ENCODE results near the gene ARAF. TPM values are rescaled to one million over a fixed set of nuclear protein-coding genes. Genes with fewer than 3 reads are reported as not detected.

Gene ARAF
- total and polyA plus RNA-seq, 2 of the 13 experiments (the other 11 are each of a cell fraction or from before 2014, with no cell fraction given): 18.0 to 33.1 TPM

- TF ChIP-seq ZSCAN30 (CRISPR knock-in tag; IDR thresholded peaks at IDR 0.05): no peak
- no peak for TF ChIP-seq ZBTB3 (CRISPR knock-in tag; IDR thresholded peaks at IDR 0.05; ENCODE audit: borderline replicate concordance, low read depth)
- no peak for TF ChIP-seq RBFOX2 (IDR thresholded peaks at IDR 0.05; ENCODE audit: low read depth, low read length)
- TF ChIP-seq KLF13 (CRISPR knock-in tag; IDR thresholded peaks at IDR 0.05): no peak
- no peak for TF ChIP-seq RARA (CRISPR knock-in tag; IDR thresholded peaks at IDR 0.05)
- TF ChIP-seq ZNF530 (CRISPR knock-in tag; IDR thresholded peaks at IDR 0.05; ENCODE audit: low read depth): no peak
Measured at GRCh38 chrX:47612418-47612817, 51.4 kb downstream of the ARAF start (continued).

- no peak overlapping the region for H3K4me2 ChIP-seq (ENCODE audit: low read depth, low read length)
- CTCF ChIA-PET (ENCODE audit: low intra/inter-chr PET ratio, low total read pairs): no interaction called here
- no peak overlapping the region for H3K27ac ChIP-seq (ENCODE audit: extremely low read length, insufficient read depth, low read length)
- H3K9me3 ChIP-seq (ENCODE audit: low read length): no peaks in the 10 kb centered on the region
- H3K27me3 ChIP-seq (ENCODE audit: control insufficient read depth in 1 of 2, insufficient read depth in 2 of 2, low read length in 2 of 2): no peaks in the 10 kb centered on the region
- in situ Hi-C loops (cut with HindIII; ENCODE audit: extremely low pct_ligation_motif_present, low pct_unique_long_range_greater_than_20kb): no loop called here
- no peaks in the 10 kb centered on the region for H3K36me3 ChIP-seq (replicated peaks in 1 of 2; ENCODE audit: control insufficient read depth in 1 of 2, insufficient read depth in 2 of 2, low read length in 2 of 2)
- FAIRE-seq (no peak), ATAC-seq (no peak), DNase-seq (ENCODE audit: low spot score) (no peak)
- no peaks in the 10 kb centered on the region for H3K4me1 ChIP-seq (ENCODE audit: insufficient read depth, low read length)
- no TSS peak for BruUV-seq (replicated peaks)
- no peak overlapping the region for H2AFZ ChIP-seq (ENCODE audit: low read length)
- H3K4me3 ChIP-seq (replicated peaks in 1 of 3; ENCODE audit: insufficient read depth in 1 of 3, low read depth in 2 of 3, low read length in 3 of 3): no peak overlapping the region
- no peaks in the 10 kb centered on the region for H4K20me1 ChIP-seq (ENCODE audit: insufficient read depth, low read length)
- H3K9ac ChIP-seq (ENCODE audit: insufficient read depth, low read depth, low read length): no peak overlapping the region
- H3K79me2 ChIP-seq (ENCODE audit: insufficient read depth, low read length): no peaks in the 10 kb centered on the region
- intact Hi-C loops (cut with micrococcal nuclease; ENCODE audit: unreplicated experiment): no loop called here
- 0% methylated on average over 4 of the region's 8 CpGs for WGBS (ENCODE audit: low lambda C conversion rate)
- POLR2A ChIA-PET: no interaction called here
- TF ChIP-seq ZNF280B (CRISPR knock-in tag; IDR thresholded peaks at IDR 0.05; ENCODE audit: borderline replicate concordance) (no peak), SALL2 (CRISPR knock-in tag; IDR thresholded peaks at IDR 0.05) (no peak), ZNF598 (CRISPR knock-in tag; IDR thresholded peaks at IDR 0.05; ENCODE audit: borderline replicate concordance) (no peak), REXO4 (CRISPR knock-in tag; IDR thresholded peaks at IDR 0.05; ENCODE audit: borderline replicate concordance) (no peak), ZNF577 (CRISPR knock-in tag; IDR thresholded peaks at IDR 0.05; ENCODE audit: borderline replicate concordance, low read depth) (no peak), USF2 (IDR thresholded peaks at IDR 0.05; ENCODE audit: low read depth, low read length) (no peak), USF2 (CRISPR knock-in tag; IDR thresholded peaks at IDR 0.05; ENCODE audit: borderline replicate concordance) (no peak), U2AF1 (optimal IDR thresholded peaks at IDR 0.05; ENCODE audit: low read depth, low read length) (no peak), SNAI1 (CRISPR knock-in tag; IDR thresholded peaks at IDR 0.05; ENCODE audit: borderline replicate concordance) (no peak), ERF (CRISPR knock-in tag; IDR thresholded peaks at IDR 0.05) (no peak), HES4 (CRISPR knock-in tag; IDR thresholded peaks at IDR 0.05; ENCODE audit: borderline replicate concordance) (no peak), KDM5A (IDR thresholded peaks at IDR 0.05; ENCODE audit: borderline replicate concordance, low read length) (no peak), SMAD3 (CRISPR knock-in tag; IDR thresholded peaks at IDR 0.05) (no peak), ZNF333 (CRISPR knock-in tag; IDR thresholded peaks at IDR 0.05; ENCODE audit: borderline replicate concordance) (no peak), HOXA5 (CRISPR knock-in tag; IDR thresholded peaks at IDR 0.05) (no peak), PHF21A (CRISPR knock-in tag; IDR thresholded peaks at IDR 0.05) (no peak), ZNF484 (CRISPR knock-in tag; IDR thresholded peaks at IDR 0.05; ENCODE audit: borderline replicate concordance, low read depth) (no peak)
Measured at GRCh38 chrX:47613082-47613481, 52.1 kb downstream of the ARAF start.
